GM10266 (cell line): ENCODE results near the gene STX7.
A peak's percentile ranks its signal among the peaks of the same experiment; 100 is the strongest.

Experiments used
- DNase-seq: peaks from one replicate; pipeline ENCODE4 v3.0.0; 2012; ENCODE audit errors: extremely low spot score
- CTCF ChIP-seq: IDR thresholded peaks from 2 replicates; pipeline ENCODE4 v1.5.1; 2012; ENCODE audit warnings: mild to moderate bottlenecking, low read depth; ENCODE audit not compliant: control insufficient read depth, insufficient read depth; ENCODE audit errors: missing control alignments

The STX7 gene

GRCh38 chr6:132400883-132401617 is 111.9 kb downstream of the STX7 start, which contains the start of gene MOXD1:
Gene MOXD1 (minus strand): TSS chr6:132401475. CDS start chr6:132401426, 49 bp downstream.
- peak; percentile 82 for DNase-seq
- TF ChIP-seq CTCF, result peak; percentile 4

GRCh38 chr6:132400555-132400882 is 112.4 kb downstream of the STX7 start:
- no peak for DNase-seq
- no peak for TF ChIP-seq CTCF

GRCh38 chr6:132399376-132400074 is 113.4 kb downstream of the STX7 start:
- no peak for DNase-seq
- no peak for TF ChIP-seq CTCF
